ENCODE measurements around the gene RABAC1. TPM values are rescaled to one million over a fixed set of nuclear protein-coding genes. Genes with fewer than 3 reads are reported as not detected.

The RABAC1 gene
- total and polyA plus RNA-seq, 2 donors (not counting 3 experiments of a cell fraction or from before 2014, with no cell fraction given) = 178 to 591 TPM

- CTCF ChIA-PET = interaction anchor here (1.8 kb wide), 1 partner anchor 45 kb away, joined by 6 read pairs; no protein-coding TSS in a partner anchor
- no peaks in the 10 kb centered on the region for H4K20me1 ChIP-seq (replicated peaks; ENCODE audit: control insufficient read depth, extremely low read depth, insufficient read depth, low read length)
Measured at GRCh38 chr19:41990028-41990427, 30.9 kb upstream of the RABAC1 start.

More at GRCh38 chr19:41990028-41990427, 30.9 kb upstream of the RABAC1 start:
- Histone ChIP-seq H3K79me2 (ENCODE audit: control insufficient read depth, insufficient read depth, low read length) (no peaks in the 10 kb centered on the region), H3K4me3 (replicated peaks in 1 of 3; ENCODE audit: insufficient read depth in 1 of 3, low read depth in 1 of 3, low read length in 3 of 3) (no peak overlapping the region), H3K4me2 (ENCODE audit: insufficient read depth, low read length) (no peak overlapping the region), H3K27ac (ENCODE audit: insufficient read depth, low read depth, low read length) (no peak overlapping the region), H3K36me3 (ENCODE audit: control insufficient read depth in 2 of 2, extremely low read depth in 1 of 2, insufficient read depth in 2 of 2, low read length in 2 of 2) (no peaks in the 10 kb centered on the region), H3K9me1 (replicated peaks; ENCODE audit: control insufficient read depth, extremely low read depth, insufficient read depth, low read length) (no peaks in the 10 kb centered on the region), H3K4me1 (ENCODE audit: control insufficient read depth, extremely low read depth, insufficient read depth, low read length) (no peaks in the 10 kb centered on the region), H3K9me3 (replicated peaks; ENCODE audit: control insufficient read depth, insufficient read depth, low read length) (no peaks in the 10 kb centered on the region), H3K27me3 (ENCODE audit: control insufficient read depth in 2 of 2, insufficient read depth in 2 of 2, low read length in 2 of 2) (peaks cover 0 to 6% of the 10 kb centered on the region in 2 experiments), H3K9ac (replicated peaks; ENCODE audit: extremely low read depth, insufficient read depth, low read length) (no peak overlapping the region), H2AFZ (ENCODE audit: low read depth, low read length) (no peak overlapping the region)
- dilution Hi-C loops (cut with MboI; ENCODE audit: extremely low pct_ligation_motif_present, low sequenced_read_pairs) (no loop called here), intact Hi-C loops (cut with micrococcal nuclease) (no loop called here)
- no peak for FAIRE-seq
- POLR2A ChIA-PET = no interaction called here
- DNase-seq (ENCODE audit: low read depth, low spot score) = no peak
- TF ChIP-seq POLR2A (IDR thresholded peaks at IDR 0.05; ENCODE audit: low read depth, low read length) = no peak
- no peak for TF ChIP-seq GATA2 (IDR thresholded peaks at IDR 0.05; ENCODE audit: insufficient read depth, insufficient read length, low read depth, low read length)
- TF ChIP-seq POLR2AphosphoS5 (IDR thresholded peaks at IDR 0.05; ENCODE audit: insufficient read depth, low read depth, low read length) = no peak
- TF ChIP-seq MYC (IDR thresholded peaks at IDR 0.05; ENCODE audit: low read depth, low read length) = no peak
- no peak for TF ChIP-seq CTCF (IDR thresholded peaks at IDR 0.05; ENCODE audit: extremely low read depth in 1 of 2, insufficient read depth in 1 of 2, low read depth in 1 of 2, low read length in 2 of 2)
- no peak for TF ChIP-seq JUN (IDR thresholded peaks at IDR 0.05; ENCODE audit: borderline replicate concordance, insufficient read depth, insufficient read length, low read depth)
- no peak for TF ChIP-seq FOS (IDR thresholded peaks at IDR 0.05; ENCODE audit: borderline replicate concordance, insufficient read depth, low read length)
- TF ChIP-seq EZH2 (IDR thresholded peaks at IDR 0.05; ENCODE audit: borderline replicate concordance, low read depth, low read length, severe bottlenecking) = no peak
- no peak for TF ChIP-seq MAX (IDR thresholded peaks at IDR 0.05; ENCODE audit: insufficient read depth, insufficient read length)
- BruUV-seq (replicated peaks) = no TSS peak

Data from endothelial cell of umbilical vein (primary cell).